Gastrocnemius medialis (tissue), 4 donors: ENCODE data around the gene PARD3B.

ENCODE experiments used
- CTCF ChIP-seq, 5 experiments: fragments of 450-650 bp in 3 of 5; fragments of 200-600 bp in 2 of 5; sonication (generic) in 2 of 5; IDR thresholded peaks in 4 of 5; conservative IDR thresholded peaks in 1 of 5; 1 replicate in 4 of 5; 2 replicates in 1 of 5; pipeline ENCODE4 v1.5.1; 2016 to 2019; ENCODE audit warnings: antibody characterized with exemption in 5 of 5, mild to moderate bottlenecking in 3 of 5, moderate library complexity in 3 of 5
- POLR2A ChIP-seq, 2 donors: fragments of 450-650 bp; IDR thresholded peaks; one replicate each; pipeline ENCODE4 v1.6.1; 2017; ENCODE audit warnings: antibody characterized with exemption in 2 of 2, mild to moderate bottlenecking in 2 of 2, moderate library complexity in 2 of 2

GRCh38 chr2:204897561-204897960, 352.3 kb downstream of the PARD3B start:
- no peak for TF ChIP-seq POLR2A (IDR thresholded peaks at IDR 0.05)
- no peak for TF ChIP-seq CTCF (IDR thresholded peaks at IDR 0.05 in 4 of 5, conservative IDR thresholded peaks at IDR 0.05 in 1 of 5)
